Caki2 (cell line): ENCODE data around the gene SPATS2L. TPM values are rescaled to one million over a fixed set of nuclear protein-coding genes. Genes with fewer than 3 reads are reported as not detected.

Experiments
- DNase-seq: peaks from one replicate; pipeline ENCODE4 v3.0.0-alpha.2; 2015; ENCODE audit warnings: low read depth
- in situ Hi-C: cut with HindIII; loops from 2 replicates; pipeline ENCODE4 v1.10.0; 2016; ENCODE audit warnings: low sequenced_read_pairs, low pct_unique_long_range_greater_than_20kb, mixed read lengths
- total RNA-seq: library from RNA; depleted of rRNA; stranded (reverse); fragments of >200 nt; shearing (Covaris generic); gene quantifications from 2 replicates; pipeline ENCODE4 v1.2.3, GENCODE V29; 2014; ENCODE audit warnings: low replicate concordance

The SPATS2L gene
- total RNA-seq, 1 experiment from 2014 or later, result 34.6 TPM

GRCh38 chr2:200486529-200486928, 180.0 kb downstream of the SPATS2L start:
- in situ Hi-C loops, result loop anchor here (25.0 kb wide), 1 partner anchor 174 kb away; the partner anchor contains the start of gene SPATS2L
- no peak for DNase-seq

- DNase-seq, result no peak
- in situ Hi-C loops, result loop anchor here (25.0 kb wide), 1 partner anchor 176 kb away; the partner anchor contains the start of gene SPATS2L
Measured at GRCh38 chr2:200488169-200488568, 181.7 kb downstream of the SPATS2L start.

GRCh38 chr2:200490001-200490400, 183.5 kb downstream of the SPATS2L start:
- no peak for DNase-seq
- in situ Hi-C loops, result loop anchor here (25.0 kb wide), 1 partner anchor 178 kb away; the partner anchor contains the start of gene SPATS2L

GRCh38 chr2:200492656-200493055, 186.2 kb downstream of the SPATS2L start:
- in situ Hi-C loops, result loop anchor here (25.0 kb wide), 1 partner anchor 180 kb away; the partner anchor contains the start of gene SPATS2L
- no peak for DNase-seq

- in situ Hi-C loops, result loop anchor here (25.0 kb wide), 1 partner anchor 182 kb away; the partner anchor contains the start of gene SPATS2L
- no peak for DNase-seq
Measured at GRCh38 chr2:200494048-200494447, 187.6 kb downstream of the SPATS2L start.

- no peak for DNase-seq
- in situ Hi-C loops, result loop anchor here (25.0 kb wide), 1 partner anchor 184 kb away; the partner anchor contains the start of gene SPATS2L
Measured at GRCh38 chr2:200496696-200497095, 190.2 kb downstream of the SPATS2L start.

GRCh38 chr2:200498402-200499162, 192.1 kb downstream of the SPATS2L start:
- no peak for DNase-seq
- in situ Hi-C loops, result loop anchor here (25.0 kb wide), 1 partner anchor 186 kb away; the partner anchor contains the start of gene SPATS2L

GRCh38 chr2:200502196-200502595, 195.7 kb downstream of the SPATS2L start:
- in situ Hi-C loops, result no loop called here
- no peak for DNase-seq

GRCh38 chr2:200506679-200507078, 200.2 kb downstream of the SPATS2L start:
- in situ Hi-C loops, result no loop called here
- no peak for DNase-seq

- DNase-seq, result no peak
- in situ Hi-C loops, result no loop called here
Measured at GRCh38 chr2:200507179-200507578, 200.7 kb downstream of the SPATS2L start.

- in situ Hi-C loops, result no loop called here
- DNase-seq, result no peak
Measured at GRCh38 chr2:200509235-200509611, 202.7 kb downstream of the SPATS2L start.

- in situ Hi-C loops, result no loop called here
- DNase-seq, result peak; percentile 87
Measured at GRCh38 chr2:200509612-200510433, 203.3 kb downstream of the SPATS2L start, which contains the start of gene KCTD18. Gene KCTD18 (minus strand): TSS chr2:200510068. CDS start chr2:200507016, 3,052 bp downstream.

- DNase-seq, result no peak
- in situ Hi-C loops, result no loop called here
Measured at GRCh38 chr2:200515155-200515554, 208.7 kb downstream of the SPATS2L start.

GRCh38 chr2:200523158-200523557, 216.7 kb downstream of the SPATS2L start:
- DNase-seq, result no peak

GRCh38 chr2:200523604-200524003, 217.1 kb downstream of the SPATS2L start:
- in situ Hi-C loops, result no loop called here
- no peak for DNase-seq

More at GRCh38 chr2:200523158-200523557, 216.7 kb downstream of the SPATS2L start:
- in situ Hi-C loops, result no loop called here

- DNase-seq, result no peak
- in situ Hi-C loops, result no loop called here
Measured at GRCh38 chr2:200525066-200525465, 218.6 kb downstream of the SPATS2L start.

GRCh38 chr2:200525551-200525881, 219.0 kb downstream of the SPATS2L start:
- in situ Hi-C loops, result no loop called here
- DNase-seq, result no peak

GRCh38 chr2:200525882-200526651, 219.6 kb downstream of the SPATS2L start, which contains the start of gene SGO2:
Gene SGO2 (plus strand): TSS chr2:200526207. CDS start chr2:200532976, 6,769 bp downstream.
- in situ Hi-C loops, result no loop called here
- peak; percentile 95 for DNase-seq
